Activated naive CD4-positive, alpha-beta T cell treated with anti-CD3 and anti-CD28 coated beads, Interleukin-2, amount 50 U/mL, for 24 hours (primary cell): ENCODE measurements around the gene COX5A.
"Not testable (repeated sequence)": the region's sequence is repeated elsewhere in the genome, so short reads cannot be mapped to it uniquely, and the experiment has no call there.

Experiments
- H3K27ac Mint-ChIP-seq: one replicate; pipeline ENCODE4 v1.8.0; 2021; ENCODE audit warnings: mild to moderate bottlenecking, mixed read lengths
- H3K27me3 Mint-ChIP-seq: one replicate; pipeline ENCODE4 v1.8.0; 2021; ENCODE audit warnings: mixed read lengths
- H3K36me3 Mint-ChIP-seq: one replicate; pipeline ENCODE4 v1.8.0; 2021; ENCODE audit warnings: mixed read lengths
- H3K4me1 Mint-ChIP-seq: one replicate; pipeline ENCODE4 v1.8.0; 2021; ENCODE audit warnings: mixed read lengths
- H3K4me3 Mint-ChIP-seq: one replicate; pipeline ENCODE4 v1.8.0; 2021; ENCODE audit warnings: mild to moderate bottlenecking, mixed read lengths
- H3K9me3 Mint-ChIP-seq: one replicate; pipeline ENCODE4 v1.8.0; 2021; ENCODE audit warnings: mixed read lengths

The COX5A gene

DNA sequence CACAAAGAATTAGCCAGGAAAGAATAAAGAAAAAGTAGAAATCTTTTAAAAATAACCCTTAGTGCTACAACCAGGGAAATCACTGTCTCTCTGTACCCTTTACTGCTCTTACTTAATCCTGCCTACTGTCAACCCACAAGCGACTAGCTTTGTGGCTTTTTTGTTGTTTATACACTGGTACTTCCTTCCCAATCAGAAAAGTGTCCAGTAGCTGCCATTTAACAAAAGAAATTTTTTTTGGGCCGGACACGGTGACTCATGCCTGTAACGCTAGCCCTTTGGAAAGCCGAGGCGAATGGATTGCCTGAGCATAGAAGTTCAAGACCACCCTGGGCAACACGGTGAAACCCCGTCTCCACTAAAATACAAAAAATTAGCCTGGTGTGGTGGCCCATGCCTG, 17.4 kb downstream of the COX5A start:
- H3K36me3 Mint-ChIP-seq: peaks cover 17% of the 10 kb centered on the region
- no peaks in the 10 kb centered on the region for H3K27me3 Mint-ChIP-seq
- H3K4me3 Mint-ChIP-seq: no peak overlapping the region
- H3K9me3 Mint-ChIP-seq: no peaks in the 10 kb centered on the region
- H3K27ac Mint-ChIP-seq: no peak overlapping the region
- no peaks in the 10 kb centered on the region for H3K4me1 Mint-ChIP-seq

DNA sequence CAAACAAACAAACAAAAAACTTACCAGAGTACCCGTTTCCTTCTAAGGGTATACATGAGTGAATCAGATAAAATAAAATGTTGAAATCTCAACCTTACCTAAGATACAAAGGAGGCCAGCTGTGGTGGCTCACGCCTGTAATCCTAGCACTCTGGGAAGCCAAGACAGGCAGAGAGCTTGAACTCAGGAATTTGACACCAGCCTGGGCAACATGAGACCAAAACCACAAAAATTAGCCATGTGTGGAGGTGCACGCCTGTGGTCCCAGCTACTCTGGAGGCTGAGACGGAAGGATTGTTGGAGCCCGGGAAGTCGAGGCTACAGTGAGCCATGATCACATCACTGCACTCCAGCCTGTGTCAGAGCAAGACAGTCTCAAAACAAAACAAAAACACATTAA, 20.2 kb downstream of the COX5A start:
- H3K27me3 Mint-ChIP-seq: no peaks in the 10 kb centered on the region
- no peak overlapping the region for H3K4me3 Mint-ChIP-seq
- no peak overlapping the region for H3K27ac Mint-ChIP-seq
- H3K4me1 Mint-ChIP-seq: no peaks in the 10 kb centered on the region
- no peaks in the 10 kb centered on the region for H3K9me3 Mint-ChIP-seq
- H3K36me3 Mint-ChIP-seq: peaks cover 16% of the 10 kb centered on the region

DNA sequence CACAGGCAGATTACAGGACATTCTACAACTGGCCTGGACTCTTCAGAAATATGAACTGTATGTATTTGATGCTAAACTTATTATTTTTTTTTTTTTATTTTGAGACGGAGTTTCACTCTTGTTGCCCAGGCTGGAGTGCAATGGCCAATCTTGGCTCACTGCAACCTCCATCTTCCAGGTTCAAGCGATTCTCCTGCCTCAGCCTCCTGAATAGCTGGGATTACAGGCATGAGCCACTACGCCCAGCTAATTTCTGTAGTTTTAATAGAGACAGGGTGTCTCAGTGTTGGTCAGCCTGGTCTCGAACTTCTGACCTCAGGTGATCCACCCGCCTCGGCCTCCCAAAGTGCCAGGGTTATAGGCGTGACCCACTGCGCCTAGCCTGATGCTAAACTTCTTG, 24.1 kb downstream of the COX5A start:
- not testable (repeated sequence) for H3K4me1 Mint-ChIP-seq, H3K27me3 Mint-ChIP-seq, H3K4me3 Mint-ChIP-seq, H3K9me3 Mint-ChIP-seq
- H3K36me3 Mint-ChIP-seq: peaks cover 15% of the 10 kb centered on the region
- peak overlapping the region; percentile 85 for H3K27ac Mint-ChIP-seq

DNA sequence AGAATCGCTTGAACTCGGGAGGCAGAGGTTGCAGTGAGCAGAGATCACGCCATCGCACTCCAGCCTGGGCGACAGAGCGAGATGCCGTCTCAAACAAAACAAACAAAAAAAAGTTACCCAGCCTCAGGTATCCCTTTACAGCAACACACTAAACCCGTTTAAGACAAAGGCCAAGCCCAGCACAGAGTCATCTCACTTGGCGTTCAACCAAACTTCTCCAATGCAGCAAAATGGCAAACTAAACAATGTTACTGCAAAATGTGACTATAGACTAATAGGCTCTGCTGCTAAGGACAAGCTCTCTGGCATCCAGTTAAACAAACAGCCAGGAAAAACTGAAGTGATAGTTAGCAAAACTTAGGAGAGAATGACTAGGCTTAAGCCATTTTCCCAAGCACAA, 24.8 kb downstream of the COX5A start:
- H3K36me3 Mint-ChIP-seq: peaks cover 10% of the 10 kb centered on the region
- H3K27ac Mint-ChIP-seq: no peak overlapping the region

DNA sequence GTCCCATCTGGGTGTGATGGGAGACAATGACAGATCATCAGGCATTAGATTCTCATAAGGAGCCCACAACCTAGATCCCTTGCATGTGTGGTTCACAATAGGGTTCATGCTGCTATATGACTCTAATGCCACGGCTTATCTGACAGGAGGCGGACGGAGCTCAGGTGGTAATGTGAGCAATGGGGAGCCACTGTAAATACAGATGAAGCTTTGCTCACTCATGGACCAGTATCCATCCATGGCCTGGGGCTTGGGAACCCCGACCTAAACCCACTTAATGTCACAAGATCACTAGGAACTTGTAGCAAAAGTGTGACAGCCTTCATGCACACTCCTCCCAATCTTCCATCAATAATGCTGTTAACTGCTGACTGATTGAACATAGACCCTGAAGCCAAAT, 29.2 kb downstream of the COX5A start:
- Mint-ChIP-seq H3K27ac (no peak overlapping the region), H3K4me1 (peaks cover 30% of the 10 kb centered on the region), H3K9me3 (no peaks in the 10 kb centered on the region), H3K4me3 (no peak overlapping the region), H3K36me3 (peaks cover 4% of the 10 kb centered on the region), H3K27me3 (no peaks in the 10 kb centered on the region)

More for the DNA sequence above, 24.8 kb downstream of the COX5A start:
- H3K4me1 Mint-ChIP-seq: no peaks in the 10 kb centered on the region
- no peaks in the 10 kb centered on the region for H3K27me3 Mint-ChIP-seq
- no peak overlapping the region for H3K4me3 Mint-ChIP-seq
- H3K9me3 Mint-ChIP-seq: no peaks in the 10 kb centered on the region

DNA sequence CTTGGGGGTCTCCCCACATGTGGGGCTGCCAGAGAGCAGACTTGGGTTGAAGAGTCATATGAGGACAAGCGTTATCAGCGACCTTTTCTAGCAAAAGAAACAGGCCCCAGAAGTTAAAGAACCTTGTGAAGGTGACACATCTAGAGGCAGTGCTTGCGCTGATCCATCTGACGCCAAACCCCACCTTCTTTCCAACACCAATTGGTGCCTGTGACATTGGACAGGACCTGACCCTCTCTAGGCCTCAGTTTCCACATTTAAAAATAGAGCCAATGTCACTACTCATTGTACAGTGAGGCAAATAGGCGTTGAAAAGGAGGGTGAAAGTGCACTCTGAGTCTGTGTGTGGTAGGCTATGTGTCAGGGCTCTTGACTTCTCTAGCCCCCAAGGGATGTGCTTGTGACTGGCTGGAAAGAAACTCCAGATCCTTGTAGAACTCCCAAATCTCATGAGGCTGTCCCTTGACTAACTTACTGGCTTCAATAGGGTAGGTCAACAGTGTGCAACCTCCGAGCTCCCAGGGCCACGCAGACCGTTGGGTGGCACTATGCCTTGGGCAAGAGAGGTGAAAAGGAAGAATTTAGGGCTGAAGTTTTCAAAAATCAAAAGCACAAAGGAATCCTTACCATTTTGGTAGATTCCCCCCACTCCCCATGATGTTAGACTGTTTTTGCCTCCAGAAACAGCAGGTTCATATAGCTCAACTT, 30.6 kb downstream of the COX5A start:
- Mint-ChIP-seq H3K36me3 (peaks cover 2% of the 10 kb centered on the region), H3K27me3 (no peaks in the 10 kb centered on the region), H3K9me3 (no peaks in the 10 kb centered on the region), H3K4me3 (peak overlapping the region; percentile 99), H3K4me1 (peaks cover 34% of the 10 kb centered on the region), H3K27ac (peak overlapping the region; percentile 99)

DNA sequence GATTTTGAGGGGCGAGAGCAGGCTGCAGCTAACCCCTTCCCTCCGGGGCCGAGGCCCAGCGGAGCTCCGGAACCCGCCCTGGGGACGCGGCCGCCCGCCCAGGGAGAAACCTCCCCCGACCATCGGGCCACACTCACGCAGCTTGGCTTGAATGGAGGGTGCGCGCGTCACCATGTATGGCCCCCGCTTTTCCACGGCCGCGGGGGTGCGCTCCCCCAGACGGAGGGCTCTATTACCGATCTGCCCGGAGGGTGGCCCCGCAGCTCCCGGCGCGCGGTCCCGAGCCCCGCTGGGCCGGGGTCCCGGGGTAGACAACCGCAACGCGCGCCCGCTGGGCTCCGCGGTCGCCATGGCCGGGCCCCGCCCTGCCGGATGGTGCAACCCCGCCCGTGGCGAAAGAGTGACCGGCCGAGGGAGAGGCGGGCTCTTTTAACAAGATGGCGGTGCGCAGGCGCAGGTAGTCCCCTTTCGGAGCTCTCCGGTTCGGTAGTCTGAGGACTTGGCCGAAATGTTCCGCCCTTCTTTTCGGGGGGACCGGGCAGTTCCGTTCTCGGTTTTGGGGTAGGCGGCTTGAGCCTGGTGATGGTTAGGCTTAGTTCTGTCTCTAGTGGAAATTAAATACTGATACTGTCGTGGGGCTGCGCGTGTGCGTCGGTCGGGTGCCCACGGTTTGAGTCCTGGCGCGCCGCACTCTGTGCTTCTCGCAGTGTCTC, 31.3 kb downstream of the COX5A start, which contains the start of gene FAM219B:
Gene FAM219B (minus strand): TSS at position 402 of the 713 bp plus-strand sequence. CDS start 51 bp downstream, at position 351.
- Mint-ChIP-seq H3K4me3 (peak within 1 kb of the TSS; percentile 99), H3K36me3 (peaks cover 2% of the 10 kb centered on the region), H3K4me1 (peaks cover 41% of the 10 kb centered on the region), H3K27ac (peak within 1 kb of the TSS; percentile 99), H3K9me3 (no peaks in the 10 kb centered on the region), H3K27me3 (no peaks in the 10 kb centered on the region)

DNA sequence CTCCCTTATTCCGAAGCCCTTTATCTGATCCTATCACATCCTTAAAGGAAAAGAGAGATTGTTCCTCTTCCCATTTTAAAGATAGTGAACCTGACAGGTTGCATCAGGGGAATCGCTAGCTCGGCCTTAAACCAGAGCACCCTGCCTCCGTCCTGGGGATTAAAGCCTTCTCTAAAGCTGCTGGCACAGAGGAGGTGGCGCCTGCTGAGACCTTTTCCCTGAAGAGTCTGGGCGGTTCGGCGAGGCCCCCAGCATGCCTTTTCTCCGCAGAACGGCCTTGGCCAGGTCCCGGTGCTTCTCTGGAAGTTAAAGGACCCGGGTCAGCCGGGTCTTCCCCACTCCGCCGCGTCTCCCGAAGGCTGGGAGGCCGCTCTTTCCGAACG, 31.8 kb downstream of the COX5A start:
- H3K4me1 Mint-ChIP-seq: peaks cover 44% of the 10 kb centered on the region
- peak overlapping the region; percentile 65 for H3K27ac Mint-ChIP-seq
- no peaks in the 10 kb centered on the region for H3K9me3 Mint-ChIP-seq
- H3K27me3 Mint-ChIP-seq: no peaks in the 10 kb centered on the region
- H3K36me3 Mint-ChIP-seq: peaks cover 2% of the 10 kb centered on the region
- peak overlapping the region; percentile 89 for H3K4me3 Mint-ChIP-seq

DNA sequence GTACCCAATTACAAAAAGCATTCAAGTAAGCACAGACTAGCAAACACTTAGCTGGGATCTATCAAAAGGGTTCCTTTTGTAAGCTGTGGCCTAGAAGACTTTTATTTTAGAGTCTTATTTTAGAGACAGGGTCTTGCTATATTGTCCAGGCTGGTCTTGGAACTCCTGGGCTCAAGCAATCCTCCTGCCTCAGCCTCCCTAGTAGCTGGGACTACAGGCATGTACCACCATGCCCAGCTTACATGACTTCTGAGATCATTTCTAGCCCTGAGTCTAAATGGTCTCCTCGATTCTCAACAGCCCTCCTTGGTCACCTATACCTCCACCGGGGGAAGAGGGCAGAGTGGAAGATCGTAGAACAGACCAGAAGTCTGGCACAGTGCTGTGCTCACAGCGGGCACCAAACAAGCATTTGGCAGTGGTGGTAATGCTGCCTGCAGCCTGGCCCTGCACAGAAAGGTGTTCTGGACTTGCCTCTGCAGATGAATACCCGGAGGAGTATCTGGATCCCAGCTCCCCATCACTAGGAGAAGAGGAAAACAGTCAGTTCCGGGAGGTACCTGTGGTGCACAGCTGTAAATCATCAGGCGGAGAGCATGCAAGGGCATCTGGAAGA, 33.6 kb downstream of the COX5A start:
- H3K36me3 Mint-ChIP-seq: peaks cover 2% of the 10 kb centered on the region
- no peaks in the 10 kb centered on the region for H3K9me3 Mint-ChIP-seq
- H3K4me1 Mint-ChIP-seq: peaks cover 51% of the 10 kb centered on the region
- H3K4me3 Mint-ChIP-seq: peak overlapping the region; percentile 89
- no peaks in the 10 kb centered on the region for H3K27me3 Mint-ChIP-seq
- H3K27ac Mint-ChIP-seq: peak overlapping the region; percentile 66

DNA sequence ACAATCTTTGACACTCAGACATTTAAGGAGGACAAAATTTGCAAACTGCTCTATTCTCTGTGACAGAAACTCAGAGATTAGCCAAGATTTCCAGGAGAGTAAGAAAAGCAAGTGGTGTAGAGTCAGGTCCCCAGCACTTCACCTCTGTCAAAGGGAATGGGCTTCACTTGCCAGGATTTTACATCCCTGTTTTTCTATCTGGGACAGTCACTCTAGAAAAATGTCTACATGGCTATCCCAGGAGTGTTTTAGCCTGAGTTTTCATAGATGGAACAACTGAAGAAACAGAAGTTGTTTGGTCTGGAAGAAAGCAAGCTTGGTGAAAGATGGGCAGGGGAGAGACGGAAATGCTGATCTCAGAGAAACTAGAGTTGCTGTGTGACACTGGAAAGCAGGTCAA, 34.2 kb downstream of the COX5A start:
- no peaks in the 10 kb centered on the region for H3K9me3 Mint-ChIP-seq
- no peaks in the 10 kb centered on the region for H3K27me3 Mint-ChIP-seq
- peak overlapping the region; percentile 66 for H3K27ac Mint-ChIP-seq
- peaks cover 2% of the 10 kb centered on the region for H3K36me3 Mint-ChIP-seq
- H3K4me3 Mint-ChIP-seq: no peak overlapping the region
- H3K4me1 Mint-ChIP-seq: peaks cover 51% of the 10 kb centered on the region

DNA sequence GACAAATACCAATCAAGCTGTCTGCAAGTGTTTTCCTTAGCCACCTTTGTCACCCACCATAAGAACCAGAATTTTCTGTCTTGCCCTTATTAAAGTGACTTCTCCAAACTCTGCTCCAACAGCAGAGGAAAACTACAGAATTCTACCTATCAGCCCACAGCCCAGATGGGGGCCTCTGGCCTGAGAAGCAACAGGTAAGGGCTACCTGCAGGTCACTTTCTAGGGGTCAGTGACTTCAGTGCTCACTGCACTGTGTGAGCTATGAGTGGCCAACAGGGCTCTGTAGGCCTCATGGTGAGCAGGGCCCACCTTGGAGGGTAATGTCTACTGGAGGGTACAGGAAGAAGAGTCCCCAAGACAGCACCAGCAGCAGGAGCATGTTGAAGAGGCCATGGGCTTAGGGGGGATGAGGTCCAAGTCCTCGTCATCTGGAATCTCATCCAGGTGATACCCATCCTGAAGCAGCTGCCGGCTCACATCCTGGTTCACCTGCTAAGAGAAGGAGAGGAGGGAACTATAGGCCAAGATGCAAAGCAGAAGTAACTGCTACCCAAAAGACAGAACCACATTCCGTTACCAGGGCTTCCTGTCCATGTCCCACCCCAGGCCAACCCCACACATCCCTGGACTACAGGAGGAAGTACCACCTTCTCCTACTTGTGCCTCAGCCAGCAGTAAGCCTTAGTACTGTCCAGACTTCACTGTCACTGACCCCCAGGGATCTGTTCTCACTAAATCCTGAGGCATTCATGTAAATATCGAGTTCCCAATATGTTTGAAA, 35.4 kb downstream of the COX5A start:
- Mint-ChIP-seq H3K4me1 (peaks cover 47% of the 10 kb centered on the region), H3K27ac (no peak overlapping the region), H3K27me3 (no peaks in the 10 kb centered on the region), H3K36me3 (peaks cover 2% of the 10 kb centered on the region), H3K9me3 (no peaks in the 10 kb centered on the region), H3K4me3 (no peak overlapping the region)

DNA sequence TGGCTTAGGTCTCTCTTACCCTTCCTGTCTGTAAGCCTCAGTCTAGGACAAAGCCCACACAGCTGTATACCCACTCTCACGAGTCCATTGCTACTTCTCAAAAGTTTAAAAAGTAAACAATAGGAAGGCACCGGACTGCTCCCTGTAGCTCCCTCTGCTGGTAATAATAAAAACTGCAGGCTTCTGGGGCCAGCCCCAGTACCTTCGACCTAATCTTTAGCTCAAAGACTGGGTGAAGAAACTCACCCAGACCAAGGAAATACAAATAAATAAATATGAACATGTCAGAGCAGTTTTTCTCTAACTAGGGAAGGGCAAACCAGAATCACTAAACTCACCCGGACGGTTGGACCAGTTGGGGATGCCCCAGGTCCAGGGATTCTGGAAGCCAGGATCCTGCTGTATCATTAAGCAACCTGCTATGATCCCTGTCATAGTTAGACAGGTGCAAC, 36.2 kb downstream of the COX5A start:
- Mint-ChIP-seq H3K4me3 (no peak overlapping the region), H3K9me3 (no peaks in the 10 kb centered on the region), H3K4me1 (peaks cover 40% of the 10 kb centered on the region), H3K27ac (no peak overlapping the region), H3K27me3 (no peaks in the 10 kb centered on the region), H3K36me3 (peaks cover 2% of the 10 kb centered on the region)

DNA sequence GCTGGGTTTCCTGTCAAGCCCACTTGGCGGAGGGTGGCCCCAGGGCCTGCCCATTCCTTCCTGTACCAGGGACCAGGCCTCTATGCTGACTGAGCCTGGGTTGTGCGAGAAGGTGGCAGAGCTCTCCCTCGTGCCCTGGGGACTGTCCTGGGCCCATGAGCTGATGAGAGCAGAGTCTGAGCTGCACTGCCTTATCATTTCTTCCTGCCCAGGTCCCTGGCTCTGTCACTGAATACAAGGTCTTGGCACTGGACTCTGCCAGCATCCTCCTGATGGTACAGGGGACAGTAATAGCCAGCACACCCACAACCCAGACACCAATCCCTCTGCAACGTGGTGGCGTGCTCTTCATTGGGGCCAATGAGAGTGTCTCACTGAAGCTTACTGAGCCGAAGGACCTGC, 40.6 kb downstream of the COX5A start:
- Mint-ChIP-seq H3K27me3 (no peaks in the 10 kb centered on the region), H3K4me1 (peaks cover 35% of the 10 kb centered on the region), H3K9me3 (no peaks in the 10 kb centered on the region), H3K36me3 (peaks cover 5% of the 10 kb centered on the region), H3K4me3 (no peak overlapping the region), H3K27ac (no peak overlapping the region)

DNA sequence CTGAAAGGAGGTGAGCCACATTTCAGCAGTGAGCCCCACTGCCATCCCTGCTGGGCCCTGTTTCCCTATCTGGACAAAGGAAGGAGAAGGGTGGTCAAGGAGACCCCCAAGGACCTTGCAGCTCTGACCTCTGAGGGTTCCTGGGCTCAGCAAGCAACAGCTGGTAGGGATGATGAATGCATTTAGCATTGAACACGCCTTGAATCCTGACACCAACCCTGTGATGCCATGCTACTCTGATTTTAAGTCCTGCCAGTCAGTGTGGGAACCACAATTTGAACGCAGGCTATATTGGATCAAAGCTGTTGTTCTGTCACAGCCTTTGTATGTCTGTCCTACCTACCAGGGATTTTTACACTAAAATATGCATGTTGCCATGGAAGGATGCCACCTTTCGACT, 41.6 kb downstream of the COX5A start:
- H3K36me3 Mint-ChIP-seq: peaks cover 5% of the 10 kb centered on the region
- H3K4me3 Mint-ChIP-seq: no peak overlapping the region
- no peak overlapping the region for H3K27ac Mint-ChIP-seq

DNA sequence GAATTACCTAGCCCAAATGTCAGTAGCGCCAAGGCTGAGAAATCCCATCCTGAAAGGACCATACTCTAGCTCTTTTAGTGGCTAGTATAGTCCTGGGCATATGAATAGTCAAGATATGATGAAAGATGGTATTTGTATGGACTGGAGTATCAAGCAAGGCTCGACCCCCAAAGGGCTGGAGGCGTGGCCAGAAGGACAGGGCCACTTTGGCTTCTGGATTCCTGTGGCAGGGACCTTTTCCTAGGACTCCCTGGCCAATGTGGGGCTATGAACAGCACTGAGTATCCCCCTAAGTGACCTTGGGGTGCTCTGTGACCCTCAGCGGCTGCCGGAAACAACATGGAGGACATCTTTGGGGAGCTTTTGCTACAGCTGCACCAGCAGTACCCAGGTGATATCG, 42.0 kb downstream of the COX5A start:
- H3K36me3 Mint-ChIP-seq: peaks cover 5% of the 10 kb centered on the region
- no peak overlapping the region for H3K4me3 Mint-ChIP-seq
- no peaks in the 10 kb centered on the region for H3K9me3 Mint-ChIP-seq
- H3K4me1 Mint-ChIP-seq: peaks cover 35% of the 10 kb centered on the region
- H3K27me3 Mint-ChIP-seq: no peaks in the 10 kb centered on the region
- no peak overlapping the region for H3K27ac Mint-ChIP-seq

More for the DNA sequence above, 41.6 kb downstream of the COX5A start:
- H3K27me3 Mint-ChIP-seq: no peaks in the 10 kb centered on the region
- no peaks in the 10 kb centered on the region for H3K9me3 Mint-ChIP-seq
- peaks cover 32% of the 10 kb centered on the region for H3K4me1 Mint-ChIP-seq
